Measurements from ENCODE around the gene TTC34. TPM values are rescaled to one million over a fixed set of nuclear protein-coding genes. Genes with fewer than 3 reads are reported as not detected.

The TTC34 gene
- total RNA-seq, 1 donor from 2014 or later, result 0.09 TPM

DNA sequence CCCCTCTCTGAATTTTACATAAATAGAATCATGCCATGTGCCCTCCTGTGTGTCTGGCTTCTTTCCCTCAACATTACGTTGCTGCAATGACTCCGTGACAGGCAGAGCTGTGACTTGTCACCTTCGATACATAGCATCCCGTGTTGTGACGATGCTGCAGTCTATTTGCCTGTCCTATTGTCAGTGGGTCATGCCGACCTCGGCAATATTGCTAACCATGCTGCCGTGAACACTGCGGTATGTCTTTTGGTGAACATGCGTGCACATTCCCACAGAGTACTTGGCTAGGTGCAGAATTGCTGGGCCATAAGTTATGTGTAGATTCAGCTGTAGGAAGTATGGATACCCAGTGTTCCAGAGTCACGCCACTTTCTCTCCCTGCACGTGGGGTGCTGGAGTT lies 36.3 kb upstream of the TTC34 start:
- Mint-ChIP-seq H3K4me3 (no peak overlapping the region), H3K4me1 (peaks cover 10% of the 10 kb centered on the region), H3K9me3 (peaks cover 12% of the 10 kb centered on the region), H3K27ac (no peak overlapping the region), H3K27me3 (ENCODE audit: insufficient read depth, low read depth) (peaks cover 5% of the 10 kb centered on the region), H3K36me3 (no peaks in the 10 kb centered on the region)
- TF ChIP-seq EZH2phosphoT487 (IDR thresholded peaks at IDR 0.05) (no peak), EZH2 (IDR thresholded peaks at IDR 0.05) (no peak)
- TF ChIP-seq, protein P1, sequence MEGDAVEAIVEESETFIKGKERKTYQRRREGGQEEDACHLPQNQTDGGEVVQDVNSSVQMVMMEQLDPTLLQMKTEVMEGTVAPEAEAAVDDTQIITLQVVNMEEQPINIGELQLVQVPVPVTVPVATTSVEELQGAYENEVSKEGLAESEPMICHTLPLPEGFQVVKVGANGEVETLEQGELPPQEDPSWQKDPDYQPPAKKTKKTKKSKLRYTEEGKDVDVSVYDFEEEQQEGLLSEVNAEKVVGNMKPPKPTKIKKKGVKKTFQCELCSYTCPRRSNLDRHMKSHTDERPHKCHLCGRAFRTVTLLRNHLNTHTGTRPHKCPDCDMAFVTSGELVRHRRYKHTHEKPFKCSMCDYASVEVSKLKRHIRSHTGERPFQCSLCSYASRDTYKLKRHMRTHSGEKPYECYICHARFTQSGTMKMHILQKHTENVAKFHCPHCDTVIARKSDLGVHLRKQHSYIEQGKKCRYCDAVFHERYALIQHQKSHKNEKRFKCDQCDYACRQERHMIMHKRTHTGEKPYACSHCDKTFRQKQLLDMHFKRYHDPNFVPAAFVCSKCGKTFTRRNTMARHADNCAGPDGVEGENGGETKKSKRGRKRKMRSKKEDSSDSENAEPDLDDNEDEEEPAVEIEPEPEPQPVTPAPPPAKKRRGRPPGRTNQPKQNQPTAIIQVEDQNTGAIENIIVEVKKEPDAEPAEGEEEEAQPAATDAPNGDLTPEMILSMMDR (IDR thresholded peaks at IDR 0.05), result no peak
- H3F3A ChIP-seq (ENCODE audit: low read depth), result no peaks in the 10 kb centered on the region
- DNase-seq (ENCODE audit: low spot score), result no peak
- H2AFZ ChIP-seq (replicated peaks), result no peak overlapping the region
- H3K27me3 ChIP-seq, result no peaks in the 10 kb centered on the region
- no peaks in the 10 kb centered on the region for H4K20me1 ChIP-seq (ENCODE audit: low read depth)
- H3K4me3 ChIP-seq, result no peak overlapping the region
- no peak overlapping the region for H3K9ac ChIP-seq
- H3K36me3 ChIP-seq, result no peaks in the 10 kb centered on the region
- no peaks in the 10 kb centered on the region for H3K79me2 ChIP-seq (ENCODE audit: low read depth)
- H3K4me1 ChIP-seq, result no peaks in the 10 kb centered on the region
- H3K4me2 ChIP-seq, result no peak overlapping the region
- H3K27ac ChIP-seq, result no peak overlapping the region
- H3K9me3 ChIP-seq (ENCODE audit: low read depth), result peaks cover 21% of the 10 kb centered on the region

DNA sequence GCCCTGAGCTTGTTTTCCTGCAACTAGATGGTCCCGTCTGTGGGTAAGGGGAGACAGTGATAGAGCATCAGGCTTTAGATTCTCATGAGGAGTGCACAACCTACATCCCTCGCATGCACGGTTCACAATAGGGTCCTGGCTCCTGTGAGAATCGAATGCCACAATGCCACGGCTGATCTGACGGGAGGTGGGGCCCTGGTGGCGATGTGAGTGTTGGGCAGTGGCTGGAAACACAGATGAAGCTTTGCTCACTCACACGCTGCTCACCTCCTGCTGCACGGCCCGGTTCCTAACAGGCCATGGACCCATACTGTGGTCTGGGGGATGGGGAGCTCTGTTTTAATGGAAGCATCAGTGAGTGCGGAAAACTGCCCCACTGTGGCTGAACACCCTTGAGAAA lies 35.8 kb upstream of the TTC34 start:
- H3K9me3 ChIP-seq (ENCODE audit: low read depth), result peaks cover 21% of the 10 kb centered on the region
- H3K36me3 Mint-ChIP-seq, result no peaks in the 10 kb centered on the region
- H3K9me3 Mint-ChIP-seq, result peaks cover 13% of the 10 kb centered on the region

DNA sequence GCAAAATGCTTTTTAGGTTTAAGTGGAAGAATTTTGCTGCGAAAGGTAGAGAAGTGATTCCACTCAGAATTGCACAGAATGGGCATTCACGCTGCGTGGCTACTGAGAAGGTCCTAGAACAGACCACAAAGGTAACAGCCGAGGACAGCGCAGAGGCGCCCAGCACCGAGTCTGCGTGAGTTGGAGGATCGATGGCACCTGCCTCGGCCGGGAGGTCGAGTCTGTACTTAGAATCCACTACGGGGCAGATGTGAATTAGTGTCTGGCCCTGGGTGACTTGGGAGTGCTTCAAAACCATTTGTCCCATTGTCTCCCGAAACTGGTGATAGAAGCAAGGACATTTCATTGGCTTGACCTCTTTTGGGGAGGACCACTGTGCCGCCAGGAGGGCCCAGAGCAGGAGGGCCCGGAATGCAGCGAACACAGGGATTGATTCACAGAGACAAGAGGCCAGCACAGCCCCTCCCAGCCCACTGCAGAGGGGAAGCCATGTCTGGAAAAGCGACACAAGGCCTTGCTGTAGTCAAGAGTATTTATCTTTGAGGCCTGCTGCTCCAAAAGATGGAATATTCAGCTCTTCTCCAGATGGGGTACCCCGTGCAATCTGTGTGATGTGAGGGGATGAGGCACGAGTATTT lies 35.0 kb upstream of the TTC34 start:
- Mint-ChIP-seq H3K4me1 (peaks cover 10% of the 10 kb centered on the region), H3K27ac (no peak overlapping the region), H3K27me3 (ENCODE audit: insufficient read depth, low read depth) (peaks cover 5% of the 10 kb centered on the region), H3K36me3 (no peaks in the 10 kb centered on the region), H3K4me3 (no peak overlapping the region), H3K9me3 (peaks cover 11% of the 10 kb centered on the region)
- no peak for DNase-seq (ENCODE audit: low spot score)
- Histone ChIP-seq H3F3A (ENCODE audit: low read depth) (no peaks in the 10 kb centered on the region), H3K9me3 (ENCODE audit: low read depth) (peaks cover 13% of the 10 kb centered on the region), H3K79me2 (ENCODE audit: low read depth) (no peaks in the 10 kb centered on the region), H4K20me1 (ENCODE audit: low read depth) (no peaks in the 10 kb centered on the region), H3K27me3 (no peaks in the 10 kb centered on the region), H3K9ac (no peak overlapping the region), H2AFZ (replicated peaks) (no peak overlapping the region), H3K27ac (no peak overlapping the region), H3K36me3 (no peaks in the 10 kb centered on the region), H3K4me2 (no peak overlapping the region), H3K4me3 (no peak overlapping the region), H3K4me1 (no peaks in the 10 kb centered on the region)
- TF ChIP-seq, protein P1 (IDR thresholded peaks at IDR 0.05), result no peak
- TF ChIP-seq EZH2 (IDR thresholded peaks at IDR 0.05) (no peak), EZH2phosphoT487 (IDR thresholded peaks at IDR 0.05) (no peak)

More for the DNA sequence above, 35.8 kb upstream of the TTC34 start:
- H3F3A ChIP-seq (ENCODE audit: low read depth), result no peaks in the 10 kb centered on the region
- H3K36me3 ChIP-seq, result no peaks in the 10 kb centered on the region
- TF ChIP-seq, protein P1 (IDR thresholded peaks at IDR 0.05), result no peak
- TF ChIP-seq EZH2phosphoT487 (IDR thresholded peaks at IDR 0.05) (no peak), EZH2 (IDR thresholded peaks at IDR 0.05) (no peak)
- peaks cover 5% of the 10 kb centered on the region for H3K27me3 Mint-ChIP-seq (ENCODE audit: insufficient read depth, low read depth)
- peaks cover 10% of the 10 kb centered on the region for H3K4me1 Mint-ChIP-seq
- H3K27ac Mint-ChIP-seq, result no peak overlapping the region
- H3K4me2 ChIP-seq, result no peak overlapping the region
- H4K20me1 ChIP-seq (ENCODE audit: low read depth), result no peaks in the 10 kb centered on the region
- H3K4me1 ChIP-seq, result no peaks in the 10 kb centered on the region
- H3K27me3 ChIP-seq, result no peaks in the 10 kb centered on the region
- H3K4me3 Mint-ChIP-seq, result no peak overlapping the region
- DNase-seq (ENCODE audit: low spot score), result no peak
- H3K4me3 ChIP-seq, result no peak overlapping the region
- H2AFZ ChIP-seq (replicated peaks), result no peak overlapping the region
- no peaks in the 10 kb centered on the region for H3K79me2 ChIP-seq (ENCODE audit: low read depth)
- H3K27ac ChIP-seq, result no peak overlapping the region
- no peak overlapping the region for H3K9ac ChIP-seq

Measured in neural progenitor cell (in vitro differentiated cells).